Ascending aorta (tissue), 2 donors: ENCODE measurements around the gene PGM1. TPM values are rescaled to one million over a fixed set of nuclear protein-coding genes. Genes with fewer than 3 reads are reported as not detected.

ENCODE experiments used
- DNase-seq, 2 donors: peaks; one replicate each; pipeline ENCODE4 v3.0.0-alpha.2; 2019; ENCODE audit warnings: low spot score in 2 of 2
- H3K27ac ChIP-seq, 2 donors: fragments of 200-600 bp; sonication (generic); one replicate each; pipeline ENCODE4 v1.5.1; 2016 to 2017; ENCODE audit warnings: mild to moderate bottlenecking in 1 of 2
- H3K27me3 ChIP-seq: fragments of 200-600 bp; sonication (generic); one replicate; pipeline ENCODE4 v1.5.1; 2017
- H3K36me3 ChIP-seq, 2 donors: fragments of 200-600 bp; sonication (generic); one replicate each; pipeline ENCODE4 v1.5.1; 2016
- H3K4me1 ChIP-seq, 2 donors: fragments of 200-600 bp; sonication (generic); one replicate each; pipeline ENCODE4 v1.5.1; 2016 to 2017; ENCODE audit warnings: mild to moderate bottlenecking in 1 of 2
- H3K4me3 ChIP-seq, 2 donors: fragments of 200-600 bp; sonication (generic); one replicate each; pipeline ENCODE4 v1.5.1; 2016 to 2017; ENCODE audit warnings: mild to moderate bottlenecking in 1 of 2
- H3K9me3 ChIP-seq, 2 donors: fragments of 200-600 bp; sonication (generic); one replicate each; pipeline ENCODE4 v1.5.1; 2016
- intact Hi-C: fragments of 100-400 bp; cut with DNase I; formaldehyde crosslinking; loops from one replicate; pipeline ENCODE4 v1.15.1; 2023
- total RNA-seq: library from RNA; depleted of rRNA; stranded (reverse); fragments of >200 nt; gene quantifications from one replicate; pipeline ENCODE4 v1.1.0, GENCODE V29; 2016
- TF ChIP-seq, protein P1 (sequence below), 3 experiments: fragments of 200-600 bp in 2 of 3; fragments of 450-650 bp in 1 of 3; sonication (generic) in 2 of 3; IDR thresholded peaks; one replicate each; pipeline ENCODE4 v1.5.1; 2016 to 2019; ENCODE audit warnings: antibody characterized with exemption in 3 of 3, mild to moderate bottlenecking in 1 of 3, moderate library complexity in 1 of 3

Gene PGM1
- total RNA-seq, 1 donor from 2014 or later = 23.7 TPM

- Histone ChIP-seq H3K9me3 (no peaks in the 10 kb centered on the region), H3K4me1 (no peaks in the 10 kb centered on the region), H3K4me3 (no peak overlapping the region), H3K27ac (no peak overlapping the region), H3K27me3 (no peaks in the 10 kb centered on the region), H3K36me3 (no peaks in the 10 kb centered on the region)
- TF ChIP-seq, protein P1, sequence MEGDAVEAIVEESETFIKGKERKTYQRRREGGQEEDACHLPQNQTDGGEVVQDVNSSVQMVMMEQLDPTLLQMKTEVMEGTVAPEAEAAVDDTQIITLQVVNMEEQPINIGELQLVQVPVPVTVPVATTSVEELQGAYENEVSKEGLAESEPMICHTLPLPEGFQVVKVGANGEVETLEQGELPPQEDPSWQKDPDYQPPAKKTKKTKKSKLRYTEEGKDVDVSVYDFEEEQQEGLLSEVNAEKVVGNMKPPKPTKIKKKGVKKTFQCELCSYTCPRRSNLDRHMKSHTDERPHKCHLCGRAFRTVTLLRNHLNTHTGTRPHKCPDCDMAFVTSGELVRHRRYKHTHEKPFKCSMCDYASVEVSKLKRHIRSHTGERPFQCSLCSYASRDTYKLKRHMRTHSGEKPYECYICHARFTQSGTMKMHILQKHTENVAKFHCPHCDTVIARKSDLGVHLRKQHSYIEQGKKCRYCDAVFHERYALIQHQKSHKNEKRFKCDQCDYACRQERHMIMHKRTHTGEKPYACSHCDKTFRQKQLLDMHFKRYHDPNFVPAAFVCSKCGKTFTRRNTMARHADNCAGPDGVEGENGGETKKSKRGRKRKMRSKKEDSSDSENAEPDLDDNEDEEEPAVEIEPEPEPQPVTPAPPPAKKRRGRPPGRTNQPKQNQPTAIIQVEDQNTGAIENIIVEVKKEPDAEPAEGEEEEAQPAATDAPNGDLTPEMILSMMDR (IDR thresholded peaks at IDR 0.05) = no peak
- no peak for DNase-seq
- intact Hi-C loops = no loop called here
Observed at GRCh38 chr1:63663873-63664272, 70.7 kb downstream of the PGM1 start.

DNA sequence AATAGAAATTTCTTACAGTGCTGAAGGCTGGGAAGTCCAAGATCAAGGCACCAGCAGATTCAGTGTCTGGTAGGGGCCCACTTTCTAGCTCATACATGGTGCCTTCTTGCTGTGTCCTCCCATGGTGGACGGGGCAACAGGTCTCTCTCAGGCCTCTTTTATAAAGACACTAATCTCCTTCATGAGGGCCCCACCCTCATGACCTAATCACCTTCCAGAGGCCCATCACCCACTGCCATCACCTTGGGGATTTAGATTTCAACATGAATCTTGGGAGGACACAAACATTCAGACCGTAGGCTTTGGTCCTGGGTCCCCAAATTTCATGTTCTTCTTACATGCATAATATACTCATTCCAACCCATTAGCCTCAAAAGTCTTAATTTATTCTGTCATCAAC is 71.5 kb downstream of the PGM1 start:
- Histone ChIP-seq H3K4me3 (no peak overlapping the region), H3K9me3 (no peaks in the 10 kb centered on the region), H3K4me1 (no peaks in the 10 kb centered on the region), H3K27me3 (no peaks in the 10 kb centered on the region), H3K36me3 (no peaks in the 10 kb centered on the region), H3K27ac (no peak overlapping the region)
- intact Hi-C loops = no loop called here
- no peak for DNase-seq
- TF ChIP-seq, protein P1 (IDR thresholded peaks at IDR 0.05) = no peak

DNA sequence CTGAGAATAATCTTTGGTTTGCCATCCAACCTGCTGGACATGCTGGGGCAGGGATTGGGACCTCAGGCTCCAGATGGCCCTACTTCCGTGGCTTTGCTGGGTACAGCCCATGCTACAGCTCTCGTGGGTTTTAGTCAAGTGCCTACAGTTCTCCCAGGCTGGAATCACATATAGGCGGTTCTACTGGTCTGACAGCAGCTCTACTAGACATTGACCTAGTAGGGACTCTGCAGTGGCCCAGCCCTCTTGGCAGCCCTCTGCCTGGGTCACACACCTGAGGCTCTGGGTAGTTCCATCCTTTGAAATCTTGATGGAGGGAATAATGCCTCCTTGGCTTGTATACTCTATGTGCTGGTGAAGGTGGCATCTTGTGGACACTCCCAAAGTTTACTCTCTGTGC is 72.2 kb downstream of the PGM1 start:
- no peaks in the 10 kb centered on the region for H3K36me3 ChIP-seq
- no peak overlapping the region for H3K4me3 ChIP-seq
- TF ChIP-seq, protein P1 (IDR thresholded peaks at IDR 0.05) = no peak
- intact Hi-C loops = no loop called here
- no peaks in the 10 kb centered on the region for H3K9me3 ChIP-seq
- no peaks in the 10 kb centered on the region for H3K4me1 ChIP-seq
- DNase-seq = no peak
- H3K27ac ChIP-seq = no peak overlapping the region
- no peaks in the 10 kb centered on the region for H3K27me3 ChIP-seq

- Histone ChIP-seq H3K27me3 (no peaks in the 10 kb centered on the region), H3K4me3 (no peak overlapping the region), H3K36me3 (no peaks in the 10 kb centered on the region), H3K9me3 (no peaks in the 10 kb centered on the region), H3K27ac (no peak overlapping the region), H3K4me1 (no peaks in the 10 kb centered on the region)
- TF ChIP-seq, protein P1 (IDR thresholded peaks at IDR 0.05) = no peak
- intact Hi-C loops = no loop called here
- no peak for DNase-seq
Observed at GRCh38 chr1:63665824-63666223, 72.6 kb downstream of the PGM1 start.

DNA sequence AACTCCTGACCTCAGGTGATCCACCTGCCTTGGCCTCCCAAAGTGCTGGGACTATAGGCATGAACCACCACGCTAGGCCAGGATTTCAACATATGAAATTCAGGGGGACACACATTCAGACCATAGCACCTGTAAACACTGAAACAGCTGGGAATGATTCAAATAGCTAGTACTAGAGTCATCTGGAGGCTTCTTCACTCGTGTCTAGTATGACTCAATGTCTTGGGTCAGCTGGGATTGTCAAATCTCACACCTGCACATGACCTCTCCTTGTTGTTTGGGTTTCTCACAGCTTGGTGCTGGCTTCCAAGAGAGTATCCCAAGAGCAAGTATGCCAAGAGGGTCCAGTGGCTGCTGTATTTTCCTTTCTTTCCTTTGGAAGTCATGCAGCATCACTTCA is 75.1 kb downstream of the PGM1 start:
- Histone ChIP-seq H3K27ac (no peak overlapping the region), H3K36me3 (no peaks in the 10 kb centered on the region), H3K4me3 (no peak overlapping the region), H3K27me3 (no peaks in the 10 kb centered on the region), H3K9me3 (no peaks in the 10 kb centered on the region), H3K4me1 (no peaks in the 10 kb centered on the region)
- TF ChIP-seq, protein P1 (IDR thresholded peaks at IDR 0.05) = no peak
- intact Hi-C loops = no loop called here
- DNase-seq = no peak
